NAMALWA (cell line): ENCODE data around the gene TRNT1.

Source experiments
- DNase-seq: peaks from one replicate; pipeline ENCODE4 v3.0.0-alpha.2; 2015; ENCODE audit warnings: low spot score

Gene TRNT1

DNA sequence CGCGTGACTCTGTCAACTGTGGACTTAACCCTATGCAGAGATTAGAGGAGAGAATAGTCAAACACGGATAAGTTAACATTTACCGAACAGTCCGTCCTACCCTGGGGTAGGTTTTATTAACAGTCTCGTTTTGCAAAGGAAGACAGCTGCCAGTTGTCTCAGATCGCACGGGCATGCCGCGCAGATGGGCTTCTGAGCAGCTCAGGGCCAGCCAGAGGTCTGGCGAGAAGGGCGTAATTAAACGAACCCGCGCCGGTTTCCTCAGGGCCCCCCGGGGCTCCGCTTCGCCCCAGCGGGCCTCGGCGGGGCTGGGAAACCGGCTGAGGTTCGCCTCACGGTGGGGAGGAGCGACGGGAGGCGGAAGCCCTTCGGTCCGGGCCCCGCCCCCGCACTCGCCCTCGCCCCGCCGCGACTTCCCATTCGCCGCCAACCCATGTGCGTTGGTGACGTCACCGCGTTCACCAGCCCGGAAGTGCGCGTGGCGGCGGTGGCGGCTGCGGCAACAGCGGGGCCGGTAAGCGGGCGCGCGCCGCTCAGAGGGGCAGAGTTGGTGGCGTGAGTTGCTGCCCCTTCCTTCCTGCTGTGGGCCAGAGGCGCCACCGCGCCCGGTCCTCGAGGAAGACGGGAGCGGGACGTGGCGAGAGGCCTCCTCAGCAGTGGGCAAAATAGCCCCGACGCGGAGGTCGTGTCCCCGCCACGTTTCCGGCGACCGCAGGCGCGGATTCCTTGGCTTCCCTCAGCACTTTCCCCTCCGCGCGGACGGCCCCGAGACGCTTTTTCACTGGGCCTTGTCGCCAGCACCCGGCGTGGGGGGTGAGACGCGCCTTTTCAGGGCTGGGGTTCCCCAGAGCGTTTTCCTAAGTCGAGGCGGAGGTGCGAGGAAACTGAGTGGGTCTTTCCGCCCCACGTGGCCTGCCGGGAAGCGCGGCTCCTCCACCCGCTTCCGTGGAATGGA lies at the start of gene TRNT1:
Gene TRNT1, plus strand, starts transcription at position 464 of the 955 bp plus-strand sequence. CDS start 2,101 bp downstream, outside the sequence.
- DNase-seq = peak; percentile 95

DNA sequence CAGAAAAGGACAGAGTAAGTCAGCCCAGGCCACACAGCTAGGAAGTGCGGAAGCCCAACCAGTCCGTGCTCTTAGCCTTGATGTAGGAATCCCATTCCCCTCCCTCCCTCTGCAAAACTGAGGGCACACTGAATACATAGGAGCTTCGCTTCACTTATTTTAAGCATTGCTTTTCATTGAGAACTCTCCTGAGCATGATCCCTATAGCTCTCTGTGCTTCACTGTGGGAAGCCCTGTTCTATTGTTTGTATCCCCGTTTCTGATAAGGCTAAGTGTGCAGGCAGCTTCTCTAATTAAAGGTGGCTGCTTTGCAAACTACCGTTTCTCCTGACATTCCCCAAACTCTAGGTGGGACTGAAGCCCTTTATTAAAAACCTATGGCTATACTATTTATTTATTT lies 46.4 kb upstream of the TRNT1 start:
- DNase-seq = no peak

DNA sequence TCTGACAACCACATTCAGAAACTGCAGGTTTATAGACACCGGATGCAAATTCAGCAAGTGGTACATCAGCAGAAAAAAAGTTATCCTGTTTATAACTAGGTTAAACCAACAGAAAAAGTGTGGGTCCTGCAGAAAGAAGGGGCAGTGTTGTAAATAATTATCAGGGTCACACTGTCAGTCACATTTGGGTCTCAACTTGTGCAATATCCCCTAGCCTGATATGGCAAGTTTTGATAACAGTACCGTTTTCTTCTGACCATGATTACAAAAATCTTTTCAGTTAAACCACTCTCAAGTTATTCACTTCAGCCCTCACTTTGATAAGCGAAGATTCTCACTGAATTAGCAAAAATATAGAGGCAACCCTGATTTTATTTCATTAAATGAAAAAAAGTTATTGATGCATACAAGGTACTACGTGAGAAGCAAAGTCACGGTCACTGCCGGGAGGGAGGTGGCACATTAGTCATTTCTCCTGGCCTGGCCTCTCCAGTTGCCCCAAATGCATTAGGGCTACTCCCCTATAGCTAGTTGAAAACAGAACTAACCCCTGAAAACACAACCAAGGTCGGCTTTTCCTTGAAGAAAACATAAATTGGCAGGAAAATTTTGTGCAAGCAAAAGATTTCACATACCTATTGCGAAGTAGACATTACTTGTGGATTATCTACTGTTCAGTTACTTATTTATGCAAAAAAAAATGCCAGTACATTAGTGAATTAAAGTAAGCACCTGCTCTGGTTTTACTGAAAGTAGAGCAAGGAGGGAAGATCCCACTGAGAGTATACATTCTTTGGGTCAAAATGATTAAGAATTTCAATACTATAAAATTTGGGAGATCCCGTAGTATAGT lies 45.1 kb upstream of the TRNT1 start:
- no peak for DNase-seq

DNA sequence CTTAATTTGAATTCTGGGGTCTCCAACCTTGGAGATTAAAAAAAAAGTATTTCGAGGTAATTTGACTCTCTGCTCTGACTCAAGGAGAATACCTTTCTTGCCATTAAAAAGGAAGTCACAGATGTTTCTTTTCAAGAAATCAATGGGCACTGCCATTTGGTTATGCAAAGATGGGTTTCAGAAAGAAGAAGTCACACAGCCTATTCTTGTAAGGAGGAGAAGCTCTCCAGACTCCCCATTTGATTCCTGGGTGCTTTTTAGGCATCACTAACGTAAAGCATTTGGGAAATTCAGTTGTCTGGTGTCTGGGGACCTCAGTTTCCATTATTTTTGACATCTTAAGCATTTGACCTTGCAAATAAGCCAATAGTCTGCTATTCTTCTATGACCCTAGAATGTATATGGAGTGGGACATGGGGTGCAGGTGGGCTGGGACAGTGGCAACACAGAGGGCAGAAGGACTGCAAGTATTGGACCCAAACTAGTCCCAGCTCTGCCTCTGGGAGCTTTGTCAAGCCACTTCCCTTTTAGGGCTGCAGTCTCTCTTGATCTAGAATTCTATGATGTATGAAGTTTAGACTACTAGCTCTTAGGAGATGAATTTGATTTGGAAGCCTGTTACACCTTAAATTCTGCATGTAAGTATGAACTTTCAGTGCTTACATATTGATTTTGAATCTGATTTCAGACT lies 44.4 kb upstream of the TRNT1 start:
- no peak for DNase-seq

DNA sequence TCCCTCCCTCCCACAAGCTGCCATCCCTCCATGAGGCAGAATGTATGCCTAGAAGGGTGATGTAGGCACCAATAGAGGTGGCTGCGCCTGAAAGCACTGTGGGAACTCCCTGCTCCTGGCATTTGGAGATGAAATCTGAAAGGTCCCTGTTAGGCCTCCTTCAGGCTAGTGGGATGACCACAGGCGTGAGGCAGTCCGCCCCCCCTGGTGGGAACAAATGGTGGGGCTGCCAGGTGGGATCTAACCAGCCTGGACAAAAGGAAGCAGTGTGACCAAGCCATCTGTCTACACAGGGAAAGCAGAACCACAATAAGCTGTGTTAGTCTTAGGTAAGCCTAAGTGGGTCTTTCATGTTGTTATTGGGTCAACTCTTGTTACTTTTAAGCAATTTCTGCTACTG lies 41.9 kb upstream of the TRNT1 start:
- DNase-seq = no peak

DNA sequence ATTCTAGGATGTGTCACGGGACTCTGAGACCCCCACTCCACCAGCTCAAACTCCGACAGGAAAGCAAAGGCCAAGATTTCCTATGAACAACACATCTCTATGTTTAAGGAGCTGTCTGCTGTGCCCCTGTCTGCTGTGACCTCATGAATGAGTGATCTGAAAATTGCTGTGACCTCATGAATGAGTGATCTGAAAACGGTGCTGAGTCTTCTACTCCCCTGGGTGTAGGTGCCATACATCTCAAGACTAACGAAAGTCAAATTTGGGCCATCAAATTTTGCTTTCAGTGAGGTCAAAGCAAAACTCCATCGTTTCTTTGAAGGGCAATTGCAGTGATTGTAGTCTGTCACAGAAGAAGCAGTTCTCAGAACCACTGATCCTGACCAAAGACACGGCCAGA lies 41.0 kb upstream of the TRNT1 start:
- DNase-seq = no peak

DNA sequence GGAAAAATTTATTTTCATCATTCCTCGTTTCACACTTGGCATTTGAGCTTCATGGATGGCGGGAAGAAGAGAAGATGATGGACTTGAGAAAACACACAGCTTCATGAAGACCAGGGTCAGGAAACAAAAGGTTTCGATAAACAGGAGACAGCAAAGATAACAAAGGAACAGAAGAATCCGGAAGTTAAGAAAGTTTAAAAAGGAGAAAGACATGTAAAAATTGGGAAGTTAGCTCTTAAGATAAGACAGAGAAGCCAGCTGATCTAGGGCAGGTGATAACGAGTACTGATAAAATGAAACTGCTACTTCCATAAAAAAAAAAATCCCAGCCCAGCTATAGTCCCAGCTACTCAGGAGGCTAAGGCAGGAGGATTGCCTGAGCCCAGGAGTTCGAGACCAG lies 40.5 kb upstream of the TRNT1 start:
- DNase-seq = no peak

DNA sequence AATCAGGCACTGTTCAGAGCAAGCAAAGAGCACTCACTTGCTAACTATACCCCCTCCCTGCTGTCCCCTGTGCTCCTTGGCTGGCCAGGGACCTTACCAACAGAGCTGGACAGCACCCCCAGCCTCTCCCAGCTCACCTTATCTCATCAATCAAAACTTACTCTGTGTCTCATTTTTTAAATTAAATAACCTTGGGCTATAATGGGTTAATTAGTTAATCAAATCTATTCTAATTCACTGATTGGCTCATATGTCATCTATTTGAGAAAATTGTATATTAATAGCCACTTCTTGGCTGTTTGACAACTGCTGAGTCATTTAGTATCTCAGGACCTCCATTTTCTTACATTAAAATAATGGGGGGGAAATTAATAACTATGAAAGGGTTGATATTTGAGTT lies 39.5 kb upstream of the TRNT1 start:
- no peak for DNase-seq

DNA sequence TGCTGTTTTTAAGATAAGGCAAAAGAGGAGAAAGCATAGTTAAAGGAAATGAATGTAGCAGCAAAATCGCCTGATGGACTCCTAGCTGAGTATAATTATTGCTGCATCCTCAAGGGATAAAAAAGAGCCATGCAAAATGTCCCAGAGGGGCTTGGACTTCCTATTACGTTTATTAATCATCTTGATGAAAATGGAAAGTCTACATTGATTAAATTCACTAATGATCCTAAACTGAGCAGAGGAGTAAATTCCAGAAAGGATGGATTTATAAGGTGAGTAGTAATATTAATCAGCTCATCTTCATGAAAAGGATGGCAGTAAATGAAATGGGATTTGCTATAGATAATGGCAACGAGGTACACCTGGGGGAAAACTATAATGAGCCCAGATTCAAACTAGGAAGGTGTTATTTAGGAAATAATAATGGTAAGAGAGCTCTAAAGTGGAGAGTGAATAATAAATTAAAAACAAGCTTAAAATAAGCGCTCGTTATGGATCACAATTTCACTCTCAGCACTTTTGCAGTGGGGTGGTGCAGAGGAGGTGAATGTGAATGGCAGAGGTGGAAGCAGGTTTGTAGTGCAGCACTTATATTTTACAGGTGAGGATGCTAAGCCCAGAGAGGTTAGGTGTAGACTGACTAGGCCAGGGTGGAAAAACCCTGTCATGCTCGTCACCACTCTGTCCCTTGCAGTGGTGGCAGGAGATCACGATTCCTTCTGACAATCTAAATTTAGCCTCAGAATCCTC lies 38.8 kb upstream of the TRNT1 start:
- DNase-seq = no peak

DNA sequence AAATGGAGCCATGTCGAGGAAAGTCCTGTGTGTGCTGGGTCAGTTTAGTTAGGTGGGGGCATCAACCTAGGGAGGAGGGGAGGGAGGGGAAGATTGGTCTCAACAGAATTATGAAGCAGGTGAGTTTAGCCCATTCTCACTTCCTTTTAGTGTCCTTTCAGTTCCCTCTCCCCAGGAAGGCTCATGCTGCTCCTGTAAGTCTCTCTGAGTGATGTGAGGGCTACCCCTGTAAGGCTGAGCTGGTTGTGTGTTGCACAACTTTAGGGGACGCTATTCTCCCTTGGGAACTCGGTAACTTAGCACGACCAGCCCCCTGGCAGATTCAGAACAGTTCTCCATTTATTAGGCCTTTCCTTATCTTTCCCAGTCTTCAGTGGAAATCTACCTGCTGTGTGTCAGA lies 37.7 kb upstream of the TRNT1 start:
- DNase-seq = no peak

DNA sequence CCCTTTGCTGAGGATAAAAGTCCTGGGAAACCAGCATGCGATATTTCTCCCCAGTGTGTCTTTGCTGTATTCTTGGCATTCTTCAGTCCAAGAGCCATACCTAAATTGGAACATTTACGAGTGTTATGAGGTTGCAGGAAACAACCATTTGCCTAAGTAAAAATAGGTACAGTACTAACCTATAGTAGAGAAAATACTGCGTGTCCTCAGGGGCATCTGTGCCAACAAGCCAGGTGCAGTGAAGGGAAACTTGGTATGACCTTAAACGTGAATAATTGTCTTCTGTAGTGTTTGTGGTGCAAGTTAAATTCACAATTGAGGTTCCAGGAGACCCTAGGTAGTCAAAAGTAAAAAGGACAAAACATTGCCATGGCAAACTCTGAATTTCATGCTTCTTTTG lies 28.8 kb upstream of the TRNT1 start:
- DNase-seq = no peak

DNA sequence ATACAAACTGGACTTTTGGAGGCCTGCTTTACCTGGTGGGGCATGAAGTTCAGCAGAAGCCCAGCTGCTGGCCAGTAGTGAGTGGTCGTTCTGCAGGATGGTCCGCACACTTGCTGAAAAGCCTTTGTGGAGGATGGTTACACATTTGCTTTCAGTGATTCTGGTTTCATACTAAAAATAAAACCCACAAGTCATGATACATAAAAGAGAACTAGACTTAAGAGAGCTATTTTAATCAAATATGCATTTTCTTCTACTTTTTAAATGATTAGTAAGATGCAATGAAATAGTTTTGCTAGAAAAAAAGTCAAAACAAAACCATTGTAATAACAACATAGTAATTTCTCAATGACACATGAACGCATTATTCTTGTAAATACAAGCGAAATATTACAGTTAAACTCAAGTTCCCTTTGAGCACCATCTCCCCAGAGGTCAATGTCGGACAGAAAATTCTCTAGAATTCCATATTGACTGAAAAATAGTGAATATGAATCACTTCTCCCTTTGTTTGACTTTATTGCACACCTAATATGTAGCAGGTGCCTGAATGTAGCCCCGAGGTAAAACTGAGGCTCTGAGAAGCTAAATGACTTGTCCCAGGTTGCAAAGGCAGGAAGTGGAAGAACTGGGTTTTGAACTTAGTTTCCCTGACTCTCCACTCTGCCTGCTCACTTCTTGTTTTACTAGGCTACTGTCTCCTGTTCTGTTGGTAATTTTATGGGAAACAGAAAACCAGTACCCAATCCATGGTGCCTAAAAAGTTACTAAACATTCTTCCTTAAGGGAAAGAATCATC lies 24.9 kb upstream of the TRNT1 start:
- DNase-seq = no peak

DNA sequence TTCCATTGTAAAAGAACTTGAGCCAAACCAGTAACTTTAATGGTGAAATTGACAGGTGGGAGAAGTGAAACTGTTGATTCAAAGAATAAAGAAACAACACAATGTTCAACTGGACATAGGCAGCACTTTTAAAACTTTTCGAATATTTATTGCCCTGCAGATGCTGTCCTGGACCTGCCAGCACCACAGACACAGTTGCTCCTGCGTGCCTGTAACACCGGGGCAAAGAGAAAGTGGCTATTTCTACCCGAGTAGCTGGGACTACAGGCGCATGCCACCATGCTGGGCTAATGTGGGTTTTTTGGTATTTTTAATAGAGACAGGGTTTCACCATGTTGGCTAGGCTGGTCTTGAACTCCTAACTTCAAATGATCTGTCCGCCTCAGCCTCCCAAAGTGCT lies 24.0 kb upstream of the TRNT1 start:
- DNase-seq = no peak

DNA sequence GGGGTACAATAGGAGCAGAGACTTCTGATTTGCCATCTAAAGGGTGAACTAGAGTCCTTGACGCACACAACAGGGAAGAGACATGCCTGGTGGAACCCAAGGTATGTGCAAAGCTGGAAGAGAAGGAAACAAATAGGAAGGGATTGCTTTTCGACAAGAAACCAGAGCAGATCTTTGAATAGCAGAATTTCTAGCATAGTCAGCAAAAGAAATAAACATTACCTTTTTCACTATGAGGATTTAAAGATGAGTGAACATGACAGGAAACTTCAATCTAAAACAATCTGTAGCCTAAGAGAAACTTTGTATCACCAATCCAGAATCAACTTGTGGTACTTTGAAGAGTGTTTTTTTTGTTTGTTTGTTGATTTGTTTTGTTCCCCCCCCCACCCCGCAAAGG lies 21.5 kb upstream of the TRNT1 start:
- DNase-seq = no peak

DNA sequence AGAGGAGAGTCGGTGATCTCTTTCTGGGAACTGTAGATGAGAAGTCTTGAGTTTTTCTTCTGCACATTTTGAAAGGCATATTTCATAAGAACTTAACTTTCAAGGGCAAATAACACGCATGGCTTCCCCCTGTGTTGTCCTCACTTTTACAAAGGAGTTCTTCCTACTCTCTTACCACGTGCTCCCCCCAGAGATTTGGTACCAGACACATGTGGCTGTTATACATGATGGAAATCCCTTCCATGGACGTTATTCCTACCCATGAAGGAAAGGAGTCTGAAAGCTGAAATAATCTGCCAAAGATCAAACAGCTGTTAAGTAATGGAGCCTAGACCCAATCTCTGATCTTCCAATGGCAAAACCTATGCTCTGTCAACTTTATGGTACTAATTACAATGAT lies 20.9 kb upstream of the TRNT1 start:
- no peak for DNase-seq

DNA sequence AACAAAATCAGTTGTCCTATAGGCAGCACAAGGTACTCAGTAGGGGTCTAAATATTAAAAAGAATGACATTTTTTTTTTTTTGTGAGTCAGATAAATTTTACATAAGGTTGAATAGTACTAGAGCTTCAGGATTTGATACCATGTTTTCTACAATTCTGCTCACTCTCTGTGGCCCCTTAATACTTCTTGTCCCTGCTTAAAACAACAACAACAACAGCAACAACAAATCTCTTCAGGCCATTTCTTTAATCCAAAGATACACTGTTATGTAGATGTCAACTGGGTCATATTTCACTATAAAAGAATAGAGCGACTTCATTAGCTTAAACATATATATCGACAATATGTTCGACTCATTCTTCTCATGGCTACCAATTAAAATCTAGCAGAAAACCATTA lies 19.6 kb upstream of the TRNT1 start:
- no peak for DNase-seq

DNA sequence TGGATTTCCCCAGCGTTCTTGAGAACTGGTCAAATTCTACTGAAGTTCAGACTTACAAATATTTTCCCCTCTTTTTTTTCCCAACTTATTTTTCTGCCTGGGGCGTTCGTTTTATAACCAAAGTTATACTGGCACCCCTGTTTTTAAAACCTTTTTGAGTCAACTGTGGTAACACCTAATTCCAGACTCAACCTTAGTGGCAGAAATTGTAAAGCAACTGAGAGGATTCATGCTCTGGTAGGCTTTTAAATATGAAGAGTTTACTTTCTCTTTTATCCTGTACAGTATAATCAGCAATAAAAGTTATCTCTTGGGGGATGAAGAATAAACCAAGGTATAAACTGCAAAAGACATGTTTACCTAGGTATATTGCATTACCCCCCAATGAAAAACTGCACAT lies 18.9 kb upstream of the TRNT1 start:
- DNase-seq = no peak

DNA sequence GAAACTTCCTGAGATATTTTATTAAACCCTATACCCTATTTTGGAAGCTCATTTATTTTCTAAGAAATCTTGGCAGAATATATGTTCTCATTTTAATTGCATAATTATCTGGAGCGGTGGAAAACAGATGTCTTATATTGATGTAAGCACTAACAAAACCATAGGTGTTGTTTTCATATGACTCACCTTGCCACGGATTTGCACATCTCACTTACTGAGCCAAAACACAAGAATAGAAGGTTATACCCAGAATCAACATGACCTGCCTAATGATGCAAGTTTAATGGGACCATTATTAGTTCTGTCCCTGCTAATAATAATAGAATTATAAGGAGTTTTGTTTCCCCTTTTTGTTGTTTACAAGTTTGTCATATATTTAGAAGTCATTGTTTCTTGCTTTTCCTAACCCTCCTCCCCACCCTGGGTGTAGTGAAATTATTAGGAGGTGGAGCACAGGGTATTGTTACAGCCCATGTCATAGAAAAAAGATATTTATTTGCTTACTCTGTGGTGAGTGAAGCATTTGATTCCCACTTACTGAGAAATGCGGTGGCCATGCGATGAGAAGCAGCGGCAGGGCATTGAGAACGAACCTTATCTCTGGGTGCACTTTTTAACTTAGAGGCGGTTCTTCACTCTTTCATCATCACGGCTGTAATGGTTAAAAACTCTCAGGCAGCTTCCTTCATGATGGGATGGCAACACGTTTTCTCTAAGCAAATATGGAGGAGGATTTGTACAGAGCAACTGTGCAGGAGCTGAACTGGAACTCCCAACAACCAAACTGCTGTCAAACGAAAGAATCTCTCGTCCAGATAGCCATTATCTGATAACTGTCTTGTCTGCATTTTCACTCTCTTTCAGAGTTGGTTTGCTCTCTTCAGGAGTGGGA lies 17.1 kb upstream of the TRNT1 start:
- DNase-seq = no peak

DNA sequence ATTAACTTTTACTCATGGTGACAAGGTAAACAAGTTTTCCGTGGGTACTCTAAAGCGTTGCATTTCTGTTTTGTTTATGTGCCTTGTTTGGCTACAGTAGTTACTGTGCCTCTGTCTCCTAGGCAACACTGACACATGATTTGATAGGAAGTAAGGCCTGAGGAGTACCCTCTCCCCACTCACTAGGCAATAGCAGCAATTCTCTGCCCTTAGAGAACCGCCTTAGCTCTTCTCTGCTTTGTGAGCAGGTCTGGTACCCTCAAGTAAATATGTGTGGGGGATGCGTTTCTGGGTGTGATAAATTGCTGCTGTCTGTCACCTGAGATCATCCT lies 16.5 kb upstream of the TRNT1 start, which contains the start of gene IL5RA:
Gene IL5RA, minus strand, starts transcription at position 76 of the 332 bp plus-strand sequence. CDS start 5,390 bp downstream, outside the sequence.
- DNase-seq = peak; percentile 14
